OCI-LY3 (cell line): ENCODE data around the gene MKNK2.

Experiments
- H2AFZ ChIP-seq: fragments of 200-600, 300-600 bp; shearing (Covaris generic); 2 replicates; pipeline ENCODE4 v1.6.0; 2014; ENCODE audit warnings: antibody characterized with exemption, low read depth, low read length
- H3K27ac ChIP-seq: fragments of 200-600, 300-600 bp; sonication (generic); 2 replicates; pipeline ENCODE4 v1.5.1; 2014; ENCODE audit warnings: mild to moderate bottlenecking, low read length, moderate library complexity, mixed read lengths
- H3K27me3 ChIP-seq: fragments of 200-600, 300-600 bp; sonication (generic); 2 replicates; pipeline ENCODE4 v1.6.1; 2014; ENCODE audit warnings: low read depth, low read length, mixed read lengths
- H3K36me3 ChIP-seq: fragments of 200-600, 300-600 bp; sonication (generic); replicated peaks from 2 replicates; pipeline ENCODE3; 2014; ENCODE audit warnings: low read depth, low read length, mixed read lengths
- H3K4me1 ChIP-seq: fragments of 300-600, 200-600 bp; sonication (generic); 2 replicates; pipeline ENCODE4 v1.6.1; 2014; ENCODE audit warnings: low read length, mixed read lengths
- H3K4me2 ChIP-seq: fragments of 200-600, 300-600 bp; sonication (generic); 2 replicates; pipeline ENCODE4 v1.6.1; 2014; ENCODE audit warnings: low read length, mixed read lengths
- H3K4me3 ChIP-seq: fragments of 300-600, 200-600 bp; sonication (generic); 2 replicates; pipeline ENCODE4 v1.5.1; 2014; ENCODE audit warnings: antibody characterized with exemption, mild to moderate bottlenecking, low read length, moderate library complexity
- H3K79me2 ChIP-seq: fragments of 300-600, 200-600 bp; shearing (Covaris generic); 2 replicates; pipeline ENCODE4 v1.6.1; 2014; ENCODE audit warnings: mild to moderate bottlenecking, low read length, mixed read lengths
- H3K9ac ChIP-seq: fragments of 300-600, 200-600 bp; shearing (Covaris generic); 2 replicates; pipeline ENCODE4 v1.6.0; 2014; ENCODE audit warnings: mild to moderate bottlenecking, low read length, moderate library complexity
- H3K9me3 ChIP-seq: fragments of 200-600, 300-600 bp; shearing (Covaris generic); 2 replicates; pipeline ENCODE4 v1.6.1; 2014; ENCODE audit warnings: low read length, mixed read lengths; ENCODE audit not compliant: insufficient read depth
- H4K20me1 ChIP-seq: fragments of 200-600, 300-600 bp; sonication (generic); 2 replicates; pipeline ENCODE4 v1.6.1; 2016; ENCODE audit warnings: low read length, mixed read lengths; ENCODE audit not compliant: insufficient read depth
- EZH2phosphoT487 ChIP-seq: fragments of 200-600 bp; shearing (Covaris generic); IDR thresholded peaks from 2 replicates; pipeline ENCODE4 v1.6.1; 2018; ENCODE audit warnings: antibody characterized with exemption, mixed run types, low read depth
- TF ChIP-seq, protein P1 (sequence below): fragments of 200-600, 300-600 bp; sonication (generic); IDR thresholded peaks from 2 replicates; pipeline ENCODE4 v1.5.1; 2014; ENCODE audit warnings: antibody characterized with exemption, low read length, low read depth

MKNK2 gene

DNA sequence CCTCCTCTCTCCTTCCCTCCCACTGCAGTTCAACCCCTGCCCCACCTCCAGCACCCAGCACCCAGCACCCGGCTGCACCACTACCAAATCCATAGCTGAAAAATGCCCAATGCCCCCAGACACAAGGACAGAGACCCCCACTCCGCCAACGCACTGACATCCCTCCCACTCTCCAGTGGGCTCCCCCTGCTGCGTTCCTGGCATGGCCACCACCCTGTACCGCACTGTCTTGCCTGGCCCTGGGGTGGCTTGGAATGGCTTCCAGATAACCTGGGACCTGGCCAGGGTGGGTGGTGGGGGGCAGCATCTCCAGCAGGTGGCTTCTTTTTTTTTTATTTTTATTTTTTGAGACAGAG is 5.8 kb upstream of the MKNK2 start:
- H3K4me1 ChIP-seq, result peaks cover 77% of the 10 kb centered on the region
- H3K4me2 ChIP-seq, result peak overlapping the region; percentile 14; the same call in 1 of the 2 replicates
- no peaks in the 10 kb centered on the region for H3K9me3 ChIP-seq
- 0 out of 2 replicates have a peak overlapping the region, but pooled peaks have one; percentile 17 for H3K27ac ChIP-seq
- H3K9ac ChIP-seq, result no peak overlapping the region
- no peak overlapping the region for H3K4me3 ChIP-seq
- no peaks in the 10 kb centered on the region for H3K27me3 ChIP-seq
- no peaks in the 10 kb centered on the region for H4K20me1 ChIP-seq
- TF ChIP-seq, protein P1, sequence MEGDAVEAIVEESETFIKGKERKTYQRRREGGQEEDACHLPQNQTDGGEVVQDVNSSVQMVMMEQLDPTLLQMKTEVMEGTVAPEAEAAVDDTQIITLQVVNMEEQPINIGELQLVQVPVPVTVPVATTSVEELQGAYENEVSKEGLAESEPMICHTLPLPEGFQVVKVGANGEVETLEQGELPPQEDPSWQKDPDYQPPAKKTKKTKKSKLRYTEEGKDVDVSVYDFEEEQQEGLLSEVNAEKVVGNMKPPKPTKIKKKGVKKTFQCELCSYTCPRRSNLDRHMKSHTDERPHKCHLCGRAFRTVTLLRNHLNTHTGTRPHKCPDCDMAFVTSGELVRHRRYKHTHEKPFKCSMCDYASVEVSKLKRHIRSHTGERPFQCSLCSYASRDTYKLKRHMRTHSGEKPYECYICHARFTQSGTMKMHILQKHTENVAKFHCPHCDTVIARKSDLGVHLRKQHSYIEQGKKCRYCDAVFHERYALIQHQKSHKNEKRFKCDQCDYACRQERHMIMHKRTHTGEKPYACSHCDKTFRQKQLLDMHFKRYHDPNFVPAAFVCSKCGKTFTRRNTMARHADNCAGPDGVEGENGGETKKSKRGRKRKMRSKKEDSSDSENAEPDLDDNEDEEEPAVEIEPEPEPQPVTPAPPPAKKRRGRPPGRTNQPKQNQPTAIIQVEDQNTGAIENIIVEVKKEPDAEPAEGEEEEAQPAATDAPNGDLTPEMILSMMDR, result no peak
- TF ChIP-seq EZH2phosphoT487, result no peak
- no peak overlapping the region for H2AFZ ChIP-seq
- H3K79me2 ChIP-seq, result peaks cover 21% of the 10 kb centered on the region; the same call in 1 of the 2 replicates
- no peaks in the 10 kb centered on the region for H3K36me3 ChIP-seq

DNA sequence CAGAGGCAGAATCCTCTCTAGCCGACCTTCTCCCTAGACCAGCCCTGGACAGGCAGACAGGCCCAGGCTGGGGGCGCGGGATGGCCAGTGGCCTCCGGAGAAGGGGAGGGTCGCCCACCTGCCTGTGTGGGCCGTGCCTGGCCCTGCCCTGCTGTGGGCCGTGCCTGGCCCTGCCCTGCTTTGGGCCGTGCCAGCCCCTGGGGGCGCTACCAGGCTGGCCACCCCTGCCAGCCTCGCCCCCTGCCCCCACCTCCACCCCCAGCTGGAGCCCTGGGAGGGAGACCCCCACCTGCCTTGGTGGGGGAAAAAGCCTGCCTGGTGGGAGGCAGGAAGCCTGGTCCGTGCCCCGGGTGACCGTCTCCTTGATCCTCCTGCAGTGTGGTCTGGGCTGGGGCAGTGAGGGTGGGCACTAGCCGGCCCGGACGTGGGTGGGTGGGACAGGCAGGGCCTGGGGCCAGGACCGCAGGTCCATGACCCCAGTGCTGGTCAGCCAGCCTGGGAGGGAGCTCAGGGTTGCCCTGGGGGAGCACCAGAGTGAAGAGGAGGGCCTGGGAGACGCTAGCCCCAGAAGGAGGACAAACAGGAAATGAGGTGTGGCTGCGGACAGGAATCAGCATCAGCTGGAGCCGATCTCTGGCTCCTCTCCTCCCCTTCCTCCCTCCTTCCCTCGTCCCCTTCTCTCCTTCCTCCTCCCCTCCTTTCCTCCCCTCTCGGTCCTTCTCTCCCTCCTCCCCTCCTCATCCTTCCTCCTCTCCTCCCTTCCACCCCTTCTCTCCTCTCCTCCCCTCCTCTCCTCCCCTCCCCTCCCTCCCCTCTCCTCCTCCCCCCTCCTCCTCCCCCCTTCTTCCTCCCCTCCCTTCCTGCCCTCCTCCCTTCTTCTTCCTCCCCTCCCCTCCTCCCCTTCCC is 5.1 kb upstream of the MKNK2 start:
- Histone ChIP-seq H3K9ac (peak overlapping the region; percentile 65), H3K4me2 (peak overlapping the region; percentile 74), H3K27ac (peak overlapping the region; percentile 96), H3K9me3 (no peaks in the 10 kb centered on the region), H2AFZ (no peak overlapping the region), H4K20me1 (no peaks in the 10 kb centered on the region), H3K4me3 (peak overlapping the region; percentile 62), H3K4me1 (peaks cover 82% of the 10 kb centered on the region), H3K27me3 (no peaks in the 10 kb centered on the region), H3K79me2 (peaks cover 21% of the 10 kb centered on the region; the same call in 1 of the 2 replicates), H3K36me3 (no peaks in the 10 kb centered on the region)
- TF ChIP-seq EZH2phosphoT487, result no peak
- TF ChIP-seq, protein P1, result peak; percentile 41

DNA sequence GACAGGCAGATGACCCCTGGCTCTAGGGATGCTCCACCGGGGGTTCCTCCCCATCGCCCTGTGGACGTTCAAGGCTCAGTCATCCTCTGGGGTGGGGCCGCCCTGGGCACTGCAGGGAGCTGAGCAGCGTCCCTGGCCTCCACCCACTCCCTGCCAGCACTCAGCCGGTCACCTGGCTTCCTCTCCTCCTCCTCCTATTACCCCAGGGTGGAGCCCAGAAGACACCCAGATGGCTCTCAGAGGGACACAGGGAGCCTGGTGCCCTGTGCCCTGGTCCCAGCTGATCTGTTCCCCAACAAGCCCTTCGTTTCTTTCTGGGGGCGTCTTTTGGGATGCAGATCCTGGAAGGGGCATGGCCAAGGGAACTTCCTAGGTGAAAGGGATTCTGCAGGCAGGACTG is 3.7 kb upstream of the MKNK2 start:
- peaks cover 72% of the 10 kb centered on the region for H3K4me1 ChIP-seq

More for the DNA sequence above, 3.7 kb upstream of the MKNK2 start:
- Histone ChIP-seq H3K4me2 (peak overlapping the region; percentile 73), H3K9ac (peak overlapping the region; percentile 53), H3K27me3 (no peaks in the 10 kb centered on the region), H4K20me1 (peaks cover 9% of the 10 kb centered on the region), H3K4me3 (peak overlapping the region; percentile 42), H3K36me3 (peaks cover 9% of the 10 kb centered on the region), H2AFZ (0 out of 2 replicates have a peak overlapping the region, but pooled peaks have one; percentile 27), H3K79me2 (peaks cover 22% of the 10 kb centered on the region), H3K27ac (peak overlapping the region; percentile 96), H3K9me3 (no peaks in the 10 kb centered on the region)
- TF ChIP-seq EZH2phosphoT487, result no peak
- TF ChIP-seq, protein P1, result no peak
